Panc1 (cell line): ENCODE measurements around the gene TRPC3. TPM values are rescaled to one million over a fixed set of nuclear protein-coding genes. Genes with fewer than 3 reads are reported as not detected.

Source experiments
- ATAC-seq: fragments of 200-7000 bp; cut with Tn5 transposase; 2 replicates; pipeline ENCODE4 v1.9.1; 2020; ENCODE audit warnings: mild to moderate bottlenecking, moderate library complexity
- BruUV-seq: library from RNA; stranded (reverse); fragments of 400-500 nt; replicated peaks from 2 replicates; lab custom pipeline; 2021; lab: Mats Ljungman, UMichigan
- CTCF ChIA-PET: fragments of 300-600 bp; sonication (Branson Sonifier 250); formaldehyde crosslinking; loops from one replicate; lab custom pipeline; 2022; ENCODE audit warnings: antibody characterized with exemption; lab: Charles Lee
- POLR2A ChIA-PET: fragments of 300-600 bp; sonication (Branson Sonifier 250); formaldehyde crosslinking; loops from one replicate; lab custom pipeline; 2022; ENCODE audit warnings: antibody characterized with exemption; lab: Charles Lee
- DNase-seq: peaks from one replicate; pipeline ENCODE4 v3.0.0-alpha.2; 2010; ENCODE audit warnings: low read depth, low spot score
- H3K27ac ChIP-seq: 2 replicates; pipeline ENCODE4 v1.5.1; 2011; ENCODE audit warnings: mild to moderate bottlenecking, low read length, inconsistent platforms
- H3K27me3 ChIP-seq: fragments of 200-500 bp; sonication (Bioruptor generic); 2 replicates; pipeline ENCODE4 v1.6.0; 2014; ENCODE audit warnings: low read length, inconsistent platforms; ENCODE audit not compliant: control insufficient read depth, insufficient read depth
- H3K36me3 ChIP-seq: fragments of 200-500 bp; sonication (Bioruptor generic); 2 replicates; pipeline ENCODE4 v1.5.1; 2014; ENCODE audit warnings: inconsistent platforms, mild to moderate bottlenecking, low read length, moderate library complexity; ENCODE audit not compliant: control insufficient read depth, insufficient read depth
- H3K4me1 ChIP-seq: 2 replicates; pipeline ENCODE4 v1.5.1; 2011; ENCODE audit warnings: inconsistent platforms, mild to moderate bottlenecking, low read length, moderate library complexity; ENCODE audit not compliant: control insufficient read depth, insufficient read depth
- H3K4me3 ChIP-seq, 2 experiments: 2 replicates each; pipeline ENCODE4 v1.5.1; 2011 to 2012; ENCODE audit warnings: low read depth in 2 of 2, low read length in 2 of 2, mild to moderate bottlenecking in 2 of 2, inconsistent platforms in 1 of 2, moderate library complexity in 1 of 2
- H3K9me3 ChIP-seq: fragments of 200-500 bp; sonication (Bioruptor generic); 2 replicates; pipeline ENCODE4 v1.5.1; 2014; ENCODE audit warnings: low read depth, mild to moderate bottlenecking, inconsistent platforms, low read length, moderate library complexity; ENCODE audit not compliant: control insufficient read depth, insufficient read depth
- POLR2AphosphoS5 ChIP-seq: IDR thresholded peaks from 2 replicates; pipeline ENCODE4 v1.6.1; 2012; ENCODE audit warnings: mild to moderate bottlenecking, low read depth, low read length, moderate library complexity
- SIN3A ChIP-seq: IDR thresholded peaks from 2 replicates; pipeline ENCODE4 v1.6.1; 2012; ENCODE audit warnings: low read depth, mild to moderate bottlenecking, low read length, moderate library complexity, borderline replicate concordance; ENCODE audit not compliant: insufficient read depth
- TCF7L2 ChIP-seq: IDR thresholded peaks from 2 replicates; pipeline ENCODE4 v1.6.1; 2011; ENCODE audit warnings: mild to moderate bottlenecking, low read depth, low read length, inconsistent platforms
- in situ Hi-C: cut with HindIII; loops from 2 replicates; pipeline ENCODE4 v1.10.0; 2016; ENCODE audit warnings: low sequenced_read_pairs, low pct_unique_long_range_greater_than_20kb
- intact Hi-C: fragments of 100-400 bp; cut with micrococcal nuclease; formaldehyde crosslinking; loops from one replicate; pipeline ENCODE4 v1.10.0; 2022; ENCODE audit not compliant: unreplicated experiment
- total RNA-seq: library from RNA; stranded (reverse); gene quantifications from one replicate; pipeline ENCODE4 v1.2.1, GENCODE V29; 2021; ENCODE audit not compliant: unreplicated experiment
- TF ChIP-seq, protein P1 (sequence below), 2 experiments: IDR thresholded peaks; 2 replicates each; pipeline ENCODE4 v1.6.1; 2011 to 2012; ENCODE audit warnings: low read depth in 2 of 2, control low read depth in 1 of 2, low read length in 1 of 2, mild to moderate bottlenecking in 1 of 2, moderate library complexity in 1 of 2; ENCODE audit not compliant: insufficient read depth in 1 of 2
- TF ChIP-seq, protein P2 (sequence below): fragments of 450-650 bp; IDR thresholded peaks from 2 replicates; pipeline ENCODE4 v1.5.1; 2017; ENCODE audit warnings: mild to moderate bottlenecking

Gene TRPC3
- total RNA-seq, 1 experiment from 2014 or later, result 0.08 TPM

DNA sequence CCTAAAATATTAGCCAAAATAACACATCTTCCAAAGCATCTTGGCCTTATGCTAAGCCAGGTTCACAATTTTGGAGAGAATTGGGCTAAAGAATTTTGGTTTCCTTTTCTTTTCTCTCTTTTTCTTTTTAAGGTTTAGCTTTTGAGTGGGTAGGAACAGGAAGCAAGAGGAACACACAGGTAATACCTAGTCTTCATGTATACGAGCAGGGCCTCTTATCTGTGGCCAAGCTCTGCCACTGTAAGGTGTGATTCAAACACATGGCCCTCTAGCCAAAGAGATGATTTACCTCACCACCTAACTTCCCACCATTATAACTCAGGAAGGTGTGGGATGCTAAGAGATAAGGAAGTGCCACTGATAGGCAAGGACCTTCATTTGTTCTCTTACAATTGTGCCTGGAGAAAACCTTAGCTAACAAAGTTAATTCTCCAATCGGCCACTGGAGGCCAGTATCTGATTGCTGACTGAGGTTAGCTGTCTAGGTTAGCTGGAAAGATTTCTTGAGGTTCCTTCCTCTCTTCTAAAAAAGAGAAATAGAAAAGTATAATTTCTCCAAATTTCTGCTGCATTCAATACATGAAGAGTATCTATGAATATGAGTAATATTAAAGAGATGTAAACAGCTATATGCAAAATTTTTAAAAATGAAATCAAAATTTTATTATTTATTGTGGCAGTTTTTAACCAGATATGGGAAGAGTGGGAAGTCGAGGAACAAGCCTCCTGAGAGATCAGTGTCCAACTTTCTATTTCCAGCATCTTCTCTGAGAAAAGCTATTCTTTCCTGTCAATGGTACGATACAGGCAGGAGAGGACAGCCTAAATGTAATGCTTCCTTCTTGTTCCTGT, 51.5 kb downstream of the TRPC3 start:
- Histone ChIP-seq H3K27ac (no peak overlapping the region), H3K9me3 (no peaks in the 10 kb centered on the region), H3K4me3 (no peak overlapping the region), H3K36me3 (no peaks in the 10 kb centered on the region), H3K4me1 (no peaks in the 10 kb centered on the region), H3K27me3 (no peaks in the 10 kb centered on the region; the same call in none of the 2 replicates)
- intact Hi-C loops, result loop anchor here (2.0 to 5.0 kb wide), 2 partner anchors 102 to 677 kb away; no protein-coding TSS in a partner anchor
- POLR2A ChIA-PET, result no interaction called here
- TF ChIP-seq SIN3A (no peak), POLR2AphosphoS5 (no peak), TCF7L2 (no peak)
- TF ChIP-seq, protein P1, sequence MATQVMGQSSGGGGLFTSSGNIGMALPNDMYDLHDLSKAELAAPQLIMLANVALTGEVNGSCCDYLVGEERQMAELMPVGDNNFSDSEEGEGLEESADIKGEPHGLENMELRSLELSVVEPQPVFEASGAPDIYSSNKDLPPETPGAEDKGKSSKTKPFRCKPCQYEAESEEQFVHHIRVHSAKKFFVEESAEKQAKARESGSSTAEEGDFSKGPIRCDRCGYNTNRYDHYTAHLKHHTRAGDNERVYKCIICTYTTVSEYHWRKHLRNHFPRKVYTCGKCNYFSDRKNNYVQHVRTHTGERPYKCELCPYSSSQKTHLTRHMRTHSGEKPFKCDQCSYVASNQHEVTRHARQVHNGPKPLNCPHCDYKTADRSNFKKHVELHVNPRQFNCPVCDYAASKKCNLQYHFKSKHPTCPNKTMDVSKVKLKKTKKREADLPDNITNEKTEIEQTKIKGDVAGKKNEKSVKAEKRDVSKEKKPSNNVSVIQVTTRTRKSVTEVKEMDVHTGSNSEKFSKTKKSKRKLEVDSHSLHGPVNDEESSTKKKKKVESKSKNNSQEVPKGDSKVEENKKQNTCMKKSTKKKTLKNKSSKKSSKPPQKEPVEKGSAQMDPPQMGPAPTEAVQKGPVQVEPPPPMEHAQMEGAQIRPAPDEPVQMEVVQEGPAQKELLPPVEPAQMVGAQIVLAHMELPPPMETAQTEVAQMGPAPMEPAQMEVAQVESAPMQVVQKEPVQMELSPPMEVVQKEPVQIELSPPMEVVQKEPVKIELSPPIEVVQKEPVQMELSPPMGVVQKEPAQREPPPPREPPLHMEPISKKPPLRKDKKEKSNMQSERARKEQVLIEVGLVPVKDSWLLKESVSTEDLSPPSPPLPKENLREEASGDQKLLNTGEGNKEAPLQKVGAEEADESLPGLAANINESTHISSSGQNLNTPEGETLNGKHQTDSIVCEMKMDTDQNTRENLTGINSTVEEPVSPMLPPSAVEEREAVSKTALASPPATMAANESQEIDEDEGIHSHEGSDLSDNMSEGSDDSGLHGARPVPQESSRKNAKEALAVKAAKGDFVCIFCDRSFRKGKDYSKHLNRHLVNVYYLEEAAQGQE (IDR thresholded peaks at IDR 0.05; ENCODE audit: insufficient read depth in 1 of 2, low read depth in 2 of 2, low read length in 1 of 2), result no peak
- TF ChIP-seq, protein P2, sequence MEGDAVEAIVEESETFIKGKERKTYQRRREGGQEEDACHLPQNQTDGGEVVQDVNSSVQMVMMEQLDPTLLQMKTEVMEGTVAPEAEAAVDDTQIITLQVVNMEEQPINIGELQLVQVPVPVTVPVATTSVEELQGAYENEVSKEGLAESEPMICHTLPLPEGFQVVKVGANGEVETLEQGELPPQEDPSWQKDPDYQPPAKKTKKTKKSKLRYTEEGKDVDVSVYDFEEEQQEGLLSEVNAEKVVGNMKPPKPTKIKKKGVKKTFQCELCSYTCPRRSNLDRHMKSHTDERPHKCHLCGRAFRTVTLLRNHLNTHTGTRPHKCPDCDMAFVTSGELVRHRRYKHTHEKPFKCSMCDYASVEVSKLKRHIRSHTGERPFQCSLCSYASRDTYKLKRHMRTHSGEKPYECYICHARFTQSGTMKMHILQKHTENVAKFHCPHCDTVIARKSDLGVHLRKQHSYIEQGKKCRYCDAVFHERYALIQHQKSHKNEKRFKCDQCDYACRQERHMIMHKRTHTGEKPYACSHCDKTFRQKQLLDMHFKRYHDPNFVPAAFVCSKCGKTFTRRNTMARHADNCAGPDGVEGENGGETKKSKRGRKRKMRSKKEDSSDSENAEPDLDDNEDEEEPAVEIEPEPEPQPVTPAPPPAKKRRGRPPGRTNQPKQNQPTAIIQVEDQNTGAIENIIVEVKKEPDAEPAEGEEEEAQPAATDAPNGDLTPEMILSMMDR, result peak; percentile 75
- ATAC-seq (peak; percentile 90), DNase-seq (peak; percentile 24)
- CTCF ChIA-PET, result interaction anchor here (0.9 kb wide), 1 partner anchor 700 kb away, joined by 3 read pairs; no protein-coding TSS in a partner anchor
- BruUV-seq, result no TSS peak
- in situ Hi-C loops, result no loop called here

DNA sequence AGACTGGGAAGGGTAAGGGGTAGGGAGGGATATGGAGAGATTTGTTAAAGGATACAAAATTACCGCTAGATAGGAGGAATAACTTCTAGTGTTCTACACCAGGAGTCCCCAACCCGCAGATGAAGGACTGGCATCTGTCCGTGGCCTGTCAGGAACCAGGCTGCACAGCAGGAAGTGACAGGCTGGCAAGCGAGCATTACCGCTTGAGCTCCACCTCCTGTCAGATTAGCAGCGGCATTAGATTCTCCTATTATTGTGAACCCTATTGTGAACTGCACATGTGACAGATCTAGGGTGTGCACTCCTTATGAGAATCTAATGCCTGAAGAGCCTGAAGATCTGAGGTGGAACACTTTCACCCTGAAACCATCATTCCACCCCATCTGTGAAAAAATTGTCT, 53.7 kb downstream of the TRPC3 start:
- Histone ChIP-seq H3K4me1 (no peaks in the 10 kb centered on the region), H3K27me3 (no peaks in the 10 kb centered on the region; the same call in 1 of the 2 replicates), H3K36me3 (no peaks in the 10 kb centered on the region), H3K4me3 (no peak overlapping the region), H3K27ac (no peak overlapping the region), H3K9me3 (no peaks in the 10 kb centered on the region)
- intact Hi-C loops (no loop called here), in situ Hi-C loops (no loop called here)
- ChIA-PET POLR2A (no interaction called here), CTCF (no interaction called here)
- DNase-seq, result no peak
- ATAC-seq, result no peak; the same call in 1 of the 2 replicates
- TF ChIP-seq TCF7L2, result no peak
- TF ChIP-seq, protein P1 (IDR thresholded peaks at IDR 0.05; ENCODE audit: insufficient read depth in 1 of 2, low read depth in 2 of 2, low read length in 1 of 2), result no peak
- TF ChIP-seq POLR2AphosphoS5, result no peak
- TF ChIP-seq, protein P2, result no peak
- no peak for TF ChIP-seq SIN3A
- BruUV-seq, result no TSS peak
